K562 (cell line): ENCODE results near the gene ARHGAP8. TPM values are rescaled to one million over a fixed set of nuclear protein-coding genes. Genes with fewer than 3 reads are reported as not detected.

Experiments used
- ATAC-seq: fragments of 200-7000 bp; cut with Tn5 transposase; 3 replicates; pipeline ENCODE4 v1.9.1; 2020; ENCODE audit warnings: moderate library complexity
- BruUV-seq: library from RNA; stranded (reverse); fragments of 400-500 nt; replicated peaks from 2 replicates; lab custom pipeline; 2021; lab: Mats Ljungman, UMichigan
- CTCF ChIA-PET: fragments of 300-600 bp; formaldehyde crosslinking; extraction: SDS; loops from one replicate; lab custom pipeline; 2021; ENCODE audit warnings: low intra/inter-chr PET ratio; lab: Yijun Ruan, JAX
- POLR2A ChIA-PET: fragments of 300-600, 350-650 bp; sonication (Branson Sonifier 250); formaldehyde crosslinking; extraction: SDS; loops from one replicate; lab custom pipeline; 2021; ENCODE audit warnings: antibody characterized with exemption, inconsistent platforms; lab: Yijun Ruan, JAX
- DNase-seq, 4 experiments: peaks; one replicate each; pipeline versions ENCODE4 v3.0.0 to v3.0.0-alpha.2; 2011 to 2018; ENCODE audit warnings: low spot score in 3 of 4, mixed read lengths in 3 of 4; ENCODE audit errors: extremely low read depth in 1 of 4
- FAIRE-seq: peaks from 2 replicates; lab custom pipeline; 2011; peaks lifted over from hg19 to GRCh38; lab: Jason Lieb, UNC
- H2AFZ ChIP-seq: 2 replicates; pipeline ENCODE4 v1.6.0; 2011; ENCODE audit warnings: low read depth, low read length, control low read depth, inconsistent platforms
- H3K27ac ChIP-seq: fragments of 200-600 bp; 3 replicates; pipeline ENCODE4 v1.8.0; 2011; ENCODE audit warnings: low read depth, mild to moderate bottlenecking, control low read depth, inconsistent platforms, low read length, moderate library complexity, mixed read lengths; ENCODE audit errors: extremely low read depth
- H3K27me3 ChIP-seq, 2 experiments: fragments of 300-600 bp in 1 of 2; 2 replicates in 1 of 2; 3 replicates in 1 of 2; pipeline versions ENCODE4 v1.6.0 to v1.8.0; 2011; ENCODE audit warnings: inconsistent platforms in 2 of 2, low read length in 2 of 2, mild to moderate bottlenecking in 1 of 2, mixed read lengths in 1 of 2, moderate library complexity in 1 of 2; ENCODE audit not compliant: control insufficient read depth in 2 of 2, insufficient read depth in 2 of 2
- H3K36me3 ChIP-seq: fragments of 300-600 bp; 3 replicates; pipeline ENCODE4 v1.8.0; 2011; ENCODE audit warnings: mild to moderate bottlenecking, low read length, inconsistent platforms; ENCODE audit not compliant: control insufficient read depth, insufficient read depth
- H3K4me1 ChIP-seq, 2 experiments: fragments of 200-600 bp in 1 of 2; replicated peaks in 1 of 2; 2 replicates in 1 of 2; 3 replicates in 1 of 2; pipeline versions ENCODE4 v1.5.1 to v1.8.0; 2011; ENCODE audit warnings: inconsistent platforms in 2 of 2, low read length in 2 of 2, mild to moderate bottlenecking in 1 of 2, mixed read lengths in 1 of 2, moderate library complexity in 1 of 2; ENCODE audit not compliant: control insufficient read depth in 2 of 2, insufficient read depth in 2 of 2
- H3K4me2 ChIP-seq: 2 replicates; pipeline ENCODE4 v1.6.1; 2011; ENCODE audit warnings: low read length, control low read depth, inconsistent platforms, mixed read lengths; ENCODE audit not compliant: insufficient read depth
- H3K4me3 ChIP-seq: fragments of 200-600 bp; sonication (generic), shearing (Covaris generic); 2 replicates; pipeline ENCODE4 v1.5.1; 2016; ENCODE audit warnings: control low read depth, inconsistent platforms
- H3K79me2 ChIP-seq: fragments of 200-600 bp; 3 replicates; pipeline ENCODE4 v1.8.0; 2011; ENCODE audit warnings: low read length, inconsistent platforms; ENCODE audit not compliant: control insufficient read depth, insufficient read depth
- H3K9ac ChIP-seq, 2 experiments: 2 replicates each; pipeline versions ENCODE4 v1.6.0 to v1.6.1; 2011; ENCODE audit warnings: low read depth in 2 of 2, low read length in 2 of 2, control low read depth in 1 of 2, inconsistent platforms in 1 of 2, mild to moderate bottlenecking in 1 of 2, mixed read lengths in 1 of 2; ENCODE audit not compliant: insufficient read depth in 1 of 2
- H3K9me1 ChIP-seq: one replicate; pipeline ENCODE4 v1.6.0; 2011; ENCODE audit warnings: inconsistent platforms, mild to moderate bottlenecking, low read length, moderate library complexity; ENCODE audit not compliant: control insufficient read depth, insufficient read depth
- H3K9me3 ChIP-seq: replicated peaks from 2 replicates; pipeline ENCODE4 v1.5.1; 2011; ENCODE audit warnings: low read depth, low read length, inconsistent platforms; ENCODE audit not compliant: control insufficient read depth, insufficient read depth
- H4K20me1 ChIP-seq: replicated peaks from 2 replicates; pipeline ENCODE4 v1.6.1; 2011; ENCODE audit warnings: low read length, inconsistent platforms, mixed read lengths; ENCODE audit not compliant: control insufficient read depth, insufficient read depth
- C11orf30 ChIP-seq: fragments of 450-650 bp; IDR thresholded peaks from 2 replicates; pipeline ENCODE4 v1.6.1; 2016; ENCODE audit warnings: low read depth, mild to moderate bottlenecking
- FOXA3 ChIP-seq, 2 experiments: fragments of 450-650 bp in 1 of 2; sonication (generic) in 1 of 2; formaldehyde crosslinking; IDR thresholded peaks in 1 of 2; conservative IDR thresholded peaks in 1 of 2; 2 replicates each; pipeline versions ENCODE4 v1.4.0 to v1.8.0; 2020 to 2022; ENCODE audit warnings: mild to moderate bottlenecking in 2 of 2, missing genetic modification reagents in 1 of 2
- GTF2E2 ChIP-seq: fragments of 200-800 bp; sonication (Bioruptor generic); IDR thresholded peaks from 2 replicates; pipeline ENCODE4 v1.6.1; 2016; ENCODE audit warnings: missing genetic modification characterization, missing compliant biosample characterization
- SIRT6 ChIP-seq: IDR thresholded peaks from one replicate; pipeline ENCODE4 v1.6.1; 2012; ENCODE audit warnings: low read depth, mild to moderate bottlenecking, control low read depth, inconsistent platforms, low read length, moderate library complexity
- ZNF778 ChIP-seq: fragments of 450-650 bp; formaldehyde crosslinking; IDR thresholded peaks from 2 replicates; pipeline ENCODE4 v1.4.0; 2020; ENCODE audit warnings: mild to moderate bottlenecking, moderate library complexity
- WGBS: fragments of 100-300 bp; shearing (Covaris generic); methylation state at CpG from one replicate; pipeline ENCODE4 v1.1.6; 2016; ENCODE audit warnings: low coverage, mixed read lengths; ENCODE audit not compliant: insufficient coverage; ENCODE audit errors: missing lambda C conversion rate; 5-methylcytosine and 5-hydroxymethylcytosine counted together
- in situ Hi-C: fragments of 300-500 bp; cut with MboI; formaldehyde crosslinking; loops from 4 replicates; pipeline ENCODE4 v1.15.0; 2018; ENCODE audit warnings: inconsistent platforms, mixed read lengths
- intact Hi-C: fragments of 100-400 bp; cut with micrococcal nuclease; formaldehyde crosslinking; loops from 2 replicates; pipeline ENCODE4 v1.14.2; 2022
- polyA plus RNA-seq, 8 experiments: library from polyadenylated mRNA; depleted of rRNA in 4 of 8; stranded (reverse) in 5 of 8; unstranded in 3 of 8; fragments of >200 nt; fragmentation: Nextera tagmentation in 2 of 8; fragmentation: Illumina TruSeq in 1 of 8; extraction: Ambion mirVana in 2 of 8; extraction: Trizol in 1 of 8; gene quantifications; 2 replicates each; pipeline versions ENCODE4 v1.2.1 to v1.2.3, GENCODE V29; 2011 to 2014; ENCODE audit warnings: inconsistent platforms in 1 of 8, missing spikeins in 1 of 8
- total RNA-seq, 7 experiments: library from RNA; depleted of rRNA in 6 of 7; stranded (reverse); fragments of >200 nt in 6 of 7; fragmentation: Illumina TruSeq in 2 of 7; extraction: Trizol in 2 of 7; gene quantifications; 2 replicates each; pipeline versions ENCODE4 v1.2.1 to v1.2.3, GENCODE V29; 2011 to 2021; ENCODE audit warnings: low replicate concordance in 1 of 7
- TF ChIP-seq, protein P1 (sequence below): fragments of 150-350 bp; IDR thresholded peaks from 2 replicates; pipeline ENCODE4 v1.6.1; 2014; ENCODE audit warnings: low read depth, mild to moderate bottlenecking, low read length, borderline replicate concordance
- TF ChIP-seq, protein P2 (sequence below): fragments of 450-650 bp; conservative IDR thresholded peaks from 2 replicates; pipeline ENCODE4 v1.6.1; 2016; ENCODE audit warnings: missing genetic modification characterization, low read depth, mild to moderate bottlenecking, control low read depth, missing compliant biosample characterization

ARHGAP8 gene
- total and polyA plus RNA-seq, 9 of the 15 experiments (the other 6 are each of a cell fraction or from before 2014, with no cell fraction given), result 0.15 to 2.2 (median 0.62) TPM

DNA sequence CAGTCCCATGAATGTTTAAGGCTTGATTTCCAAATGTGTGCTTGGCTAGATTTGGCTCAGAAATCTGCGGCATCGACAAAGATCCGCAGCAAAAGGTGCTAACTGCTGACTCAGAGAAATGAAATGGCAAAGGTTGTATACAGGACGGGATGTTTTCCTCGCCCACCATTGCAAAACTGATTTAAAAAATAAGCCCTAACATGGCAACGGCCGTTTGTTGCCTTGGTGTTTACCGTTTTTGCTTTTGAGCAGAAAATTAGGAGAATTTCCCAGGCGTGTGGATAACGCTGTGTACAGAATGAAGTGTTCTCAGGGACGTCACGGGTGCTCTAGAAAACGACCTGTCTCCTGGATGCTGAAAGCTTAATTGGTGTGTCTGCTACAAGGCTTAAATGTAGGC, 70.2 kb downstream of the ARHGAP8 start:
- Histone ChIP-seq H4K20me1 (no peaks in the 10 kb centered on the region), H2AFZ (no peak overlapping the region), H3K9me1 (no peaks in the 10 kb centered on the region), H3K9me3 (no peaks in the 10 kb centered on the region), H3K4me2 (no peak overlapping the region), H3K4me3 (no peak overlapping the region), H3K36me3 (no peaks in the 10 kb centered on the region), H3K27ac (no peak overlapping the region), H3K9ac (no peak overlapping the region)
- ATAC-seq, result no peak
- intact Hi-C loops (no loop called here), in situ Hi-C loops (loop anchor here (25.0 kb wide), 1 partner anchor 415 kb away; the partner anchor contains the start of gene KIAA0930)
- no peak for DNase-seq
- no TSS peak for BruUV-seq
- FAIRE-seq, result no peak
- TF ChIP-seq C11orf30, result peak; percentile 35; the same call in 1 of the 2 replicates
- TF ChIP-seq FOXA3 (CRISPR knock-in tag; conservative IDR thresholded peaks at IDR 0.05 in 1 of 2, IDR thresholded peaks at IDR 0.05 in 1 of 2), result no peak
- TF ChIP-seq, all 486 proteins: peak for 1
- Histone ChIP-seq H3K79me2 (no peaks in the 10 kb centered on the region), H3K4me1 (peaks cover 0 to 9% of the 10 kb centered on the region in 2 experiments; a peak in 1 of 5 replicates), H3K27me3 (peaks cover 2 to 39% of the 10 kb centered on the region in 2 experiments; a peak in 2 of 5 replicates)
- ChIA-PET POLR2A (no interaction called here), CTCF (no interaction called here)
- whole genome bisulfite sequencing, result 2% methylated on average over 11 of the region's 13 CpGs

DNA sequence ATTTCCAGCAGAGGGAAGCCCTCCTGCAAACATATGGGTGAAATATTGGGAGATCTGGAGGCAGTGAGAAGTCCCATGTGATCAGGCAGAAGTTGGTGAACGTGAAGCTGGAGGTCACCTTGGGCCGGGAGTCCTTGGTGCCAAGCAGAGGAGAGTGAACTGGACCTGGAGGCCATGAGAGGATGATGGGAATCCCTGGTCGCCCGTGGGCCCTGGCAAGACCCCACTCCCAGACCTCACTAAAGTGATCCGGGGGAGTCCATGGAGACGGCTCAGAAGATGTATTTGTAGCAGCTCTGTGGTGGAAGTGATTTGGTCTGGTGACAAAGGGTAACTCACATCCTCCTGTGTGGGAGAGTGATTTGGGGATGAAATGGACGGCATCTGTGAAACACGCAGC, 71.0 kb downstream of the ARHGAP8 start:
- no peak overlapping the region for H3K4me2 ChIP-seq
- TF ChIP-seq, protein P1, sequence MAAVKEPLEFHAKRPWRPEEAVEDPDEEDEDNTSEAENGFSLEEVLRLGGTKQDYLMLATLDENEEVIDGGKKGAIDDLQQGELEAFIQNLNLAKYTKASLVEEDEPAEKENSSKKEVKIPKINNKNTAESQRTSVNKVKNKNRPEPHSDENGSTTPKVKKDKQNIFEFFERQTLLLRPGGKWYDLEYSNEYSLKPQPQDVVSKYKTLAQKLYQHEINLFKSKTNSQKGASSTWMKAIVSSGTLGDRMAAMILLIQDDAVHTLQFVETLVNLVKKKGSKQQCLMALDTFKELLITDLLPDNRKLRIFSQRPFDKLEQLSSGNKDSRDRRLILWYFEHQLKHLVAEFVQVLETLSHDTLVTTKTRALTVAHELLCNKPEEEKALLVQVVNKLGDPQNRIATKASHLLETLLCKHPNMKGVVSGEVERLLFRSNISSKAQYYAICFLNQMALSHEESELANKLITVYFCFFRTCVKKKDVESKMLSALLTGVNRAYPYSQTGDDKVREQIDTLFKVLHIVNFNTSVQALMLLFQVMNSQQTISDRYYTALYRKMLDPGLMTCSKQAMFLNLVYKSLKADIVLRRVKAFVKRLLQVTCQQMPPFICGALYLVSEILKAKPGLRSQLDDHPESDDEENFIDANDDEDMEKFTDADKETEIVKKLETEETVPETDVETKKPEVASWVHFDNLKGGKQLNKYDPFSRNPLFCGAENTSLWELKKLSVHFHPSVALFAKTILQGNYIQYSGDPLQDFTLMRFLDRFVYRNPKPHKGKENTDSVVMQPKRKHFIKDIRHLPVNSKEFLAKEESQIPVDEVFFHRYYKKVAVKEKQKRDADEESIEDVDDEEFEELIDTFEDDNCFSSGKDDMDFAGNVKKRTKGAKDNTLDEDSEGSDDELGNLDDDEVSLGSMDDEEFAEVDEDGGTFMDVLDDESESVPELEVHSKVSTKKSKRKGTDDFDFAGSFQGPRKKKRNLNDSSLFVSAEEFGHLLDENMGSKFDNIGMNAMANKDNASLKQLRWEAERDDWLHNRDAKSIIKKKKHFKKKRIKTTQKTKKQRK, result no peak
- TF ChIP-seq, protein P2, sequence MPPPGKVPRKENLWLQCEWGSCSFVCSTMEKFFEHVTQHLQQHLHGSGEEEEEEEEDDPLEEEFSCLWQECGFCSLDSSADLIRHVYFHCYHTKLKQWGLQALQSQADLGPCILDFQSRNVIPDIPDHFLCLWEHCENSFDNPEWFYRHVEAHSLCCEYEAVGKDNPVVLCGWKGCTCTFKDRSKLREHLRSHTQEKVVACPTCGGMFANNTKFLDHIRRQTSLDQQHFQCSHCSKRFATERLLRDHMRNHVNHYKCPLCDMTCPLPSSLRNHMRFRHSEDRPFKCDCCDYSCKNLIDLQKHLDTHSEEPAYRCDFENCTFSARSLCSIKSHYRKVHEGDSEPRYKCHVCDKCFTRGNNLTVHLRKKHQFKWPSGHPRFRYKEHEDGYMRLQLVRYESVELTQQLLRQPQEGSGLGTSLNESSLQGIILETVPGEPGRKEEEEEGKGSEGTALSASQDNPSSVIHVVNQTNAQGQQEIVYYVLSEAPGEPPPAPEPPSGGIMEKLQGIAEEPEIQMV (tag), result no peak
- TF ChIP-seq SIRT6 (no peak), ZNF778 (no peak), GTF2E2 (tag) (no peak)

More for the DNA sequence above, 71.0 kb downstream of the ARHGAP8 start:
- H3K9me1 ChIP-seq, result no peaks in the 10 kb centered on the region
- H3K4me1 ChIP-seq, result peaks cover 0 to 9% of the 10 kb centered on the region in 2 experiments; a peak in 1 of 5 replicates
- H3K36me3 ChIP-seq, result no peaks in the 10 kb centered on the region
- DNase-seq (no peak), ATAC-seq (no peak), FAIRE-seq (no peak)
- CTCF ChIA-PET, result no interaction called here
- no peak overlapping the region for H3K9ac ChIP-seq
- POLR2A ChIA-PET, result no interaction called here
- no peaks in the 10 kb centered on the region for H3K9me3 ChIP-seq
- H3K79me2 ChIP-seq, result no peaks in the 10 kb centered on the region
- intact Hi-C loops (no loop called here), in situ Hi-C loops (loop anchor here (25.0 kb wide), 1 partner anchor 414 kb away; the partner anchor contains the start of gene KIAA0930)
- H3K27ac ChIP-seq, result no peak overlapping the region
- BruUV-seq, result no TSS peak
- H4K20me1 ChIP-seq, result no peaks in the 10 kb centered on the region
- H3K4me3 ChIP-seq, result no peak overlapping the region
- H2AFZ ChIP-seq, result no peak overlapping the region
- 0% methylated on average over 4 of the region's 8 CpGs for WGBS
- H3K27me3 ChIP-seq, result peaks cover 2 to 39% of the 10 kb centered on the region in 2 experiments; a peak in 2 of 5 replicates
